Ishikawa (cell line): Measurements from ENCODE around the gene LHFPL2.

Source experiments
- CEBPB ChIP-seq: IDR thresholded peaks from 2 replicates; pipeline ENCODE4 v1.6.1; 2012
- CREB1 ChIP-seq: IDR thresholded peaks from 2 replicates; pipeline ENCODE4 v1.6.1; 2012; ENCODE audit warnings: low read depth
- EGR1 ChIP-seq: IDR thresholded peaks from 2 replicates; pipeline ENCODE4 v1.6.1; 2012
- EP300 ChIP-seq: IDR thresholded peaks from 2 replicates; pipeline ENCODE4 v1.6.1; 2012; ENCODE audit warnings: borderline replicate concordance
- FOXM1 ChIP-seq: IDR thresholded peaks from 2 replicates; pipeline ENCODE4 v1.6.1; 2012; ENCODE audit warnings: low read depth, borderline replicate concordance
- NFIC ChIP-seq: IDR thresholded peaks from 2 replicates; pipeline ENCODE4 v1.6.1; 2012
- RAD21 ChIP-seq: IDR thresholded peaks from 2 replicates; pipeline ENCODE4 v1.6.1; 2012; ENCODE audit warnings: low read depth
- REST ChIP-seq: IDR thresholded peaks from 2 replicates; pipeline ENCODE4 v1.6.1; 2012; ENCODE audit warnings: low read depth, mild to moderate bottlenecking
- TAF1 ChIP-seq: IDR thresholded peaks from 2 replicates; pipeline ENCODE4 v1.6.1; 2012; ENCODE audit warnings: low read depth, mild to moderate bottlenecking
- TCF12 ChIP-seq: IDR thresholded peaks from 2 replicates; pipeline ENCODE4 v1.6.1; 2012; ENCODE audit warnings: low read depth
- TEAD4 ChIP-seq: IDR thresholded peaks from 2 replicates; pipeline ENCODE4 v1.6.1; 2012
- YY1 ChIP-seq: IDR thresholded peaks from 2 replicates; pipeline ENCODE4 v1.6.1; 2012; ENCODE audit warnings: low read depth
- ZBTB7A ChIP-seq: IDR thresholded peaks from 2 replicates; pipeline ENCODE4 v1.6.1; 2012; ENCODE audit warnings: low read depth
- TF ChIP-seq, protein P1 (sequence below): IDR thresholded peaks from 2 replicates; pipeline ENCODE4 v1.6.1; 2012
- TF ChIP-seq, protein P2 (sequence below): IDR thresholded peaks from 2 replicates; pipeline ENCODE4 v1.6.1; 2012

Gene LHFPL2

GRCh38 chr5:78661691-78662090 lies 13.1 kb upstream of the LHFPL2 start:
- TF ChIP-seq TCF12 (no peak), ZBTB7A (no peak), REST (no peak)
- TF ChIP-seq, protein P1, sequence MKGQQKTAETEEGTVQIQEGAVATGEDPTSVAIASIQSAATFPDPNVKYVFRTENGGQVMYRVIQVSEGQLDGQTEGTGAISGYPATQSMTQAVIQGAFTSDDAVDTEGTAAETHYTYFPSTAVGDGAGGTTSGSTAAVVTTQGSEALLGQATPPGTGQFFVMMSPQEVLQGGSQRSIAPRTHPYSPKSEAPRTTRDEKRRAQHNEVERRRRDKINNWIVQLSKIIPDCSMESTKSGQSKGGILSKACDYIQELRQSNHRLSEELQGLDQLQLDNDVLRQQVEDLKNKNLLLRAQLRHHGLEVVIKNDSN = no peak

- TF ChIP-seq CREB1 = no peak
- TF ChIP-seq CEBPB = no peak
- TF ChIP-seq RAD21 = no peak
- no peak for TF ChIP-seq ZBTB7A
- TF ChIP-seq TAF1 = no peak
- TF ChIP-seq EGR1 = no peak
- TF ChIP-seq, protein P2, sequence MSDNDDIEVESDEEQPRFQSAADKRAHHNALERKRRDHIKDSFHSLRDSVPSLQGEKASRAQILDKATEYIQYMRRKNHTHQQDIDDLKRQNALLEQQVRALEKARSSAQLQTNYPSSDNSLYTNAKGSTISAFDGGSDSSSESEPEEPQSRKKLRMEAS = no peak
- no peak for TF ChIP-seq FOXM1
Measured at GRCh38 chr5:78661044-78661443, 12.5 kb upstream of the LHFPL2 start.

DNA sequence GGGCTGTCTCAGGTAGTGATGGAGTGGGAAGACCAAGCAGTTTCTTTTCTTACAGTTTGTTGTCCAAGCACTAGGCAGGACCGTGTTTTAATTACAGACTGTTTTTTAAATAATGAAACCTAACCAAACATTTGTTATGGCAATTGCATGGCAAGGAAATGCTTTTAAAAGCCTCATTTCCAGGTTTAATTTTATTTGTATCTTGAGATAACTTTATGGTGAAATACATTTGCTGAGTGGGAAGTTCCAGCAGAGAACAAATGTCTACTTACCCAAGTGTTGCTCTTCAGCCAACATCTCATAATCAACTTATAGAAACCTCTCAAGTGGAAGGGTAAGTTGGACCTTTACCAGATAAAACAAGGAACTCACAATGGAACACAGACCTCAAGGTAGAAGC lies 11.8 kb upstream of the LHFPL2 start:
- TF ChIP-seq TEAD4 = no peak
- TF ChIP-seq, protein P2 = no peak
- no peak for TF ChIP-seq YY1
- TF ChIP-seq RAD21 = no peak
- no peak for TF ChIP-seq TAF1
- no peak for TF ChIP-seq EGR1
- TF ChIP-seq, protein P1 = no peak
- no peak for TF ChIP-seq NFIC
- TF ChIP-seq CREB1 = no peak
- TF ChIP-seq CEBPB = no peak
- TF ChIP-seq TCF12 = no peak
- no peak for TF ChIP-seq EP300
- TF ChIP-seq FOXM1 = no peak
- no peak for TF ChIP-seq REST
- TF ChIP-seq ZBTB7A = no peak

- TF ChIP-seq NFIC = no peak
Measured at GRCh38 chr5:78659714-78660113, 11.1 kb upstream of the LHFPL2 start.

DNA sequence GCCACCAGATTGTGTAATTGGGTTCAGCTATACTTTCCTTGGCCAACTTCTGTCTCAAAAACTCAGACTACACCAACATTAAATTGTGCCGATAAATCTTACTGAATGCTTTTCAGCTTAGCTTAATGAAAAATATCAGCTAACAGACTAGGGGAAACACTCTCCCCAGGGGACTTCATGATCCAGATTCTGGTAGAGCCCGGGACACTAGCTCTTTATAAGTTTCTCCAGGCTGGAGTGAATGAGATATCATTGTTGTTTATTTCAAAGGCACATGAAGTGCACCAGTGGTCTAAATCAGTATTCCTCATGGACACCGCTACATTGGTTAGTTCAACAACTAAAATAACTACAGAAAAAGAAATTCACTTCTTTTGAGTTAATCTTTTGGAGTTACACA lies 10.5 kb upstream of the LHFPL2 start:
- TF ChIP-seq, protein P2 = no peak
- TF ChIP-seq TCF12 (no peak), YY1 (no peak), ZBTB7A (no peak), EP300 (no peak), REST (no peak), FOXM1 (no peak), TEAD4 (no peak), CEBPB (no peak), EGR1 (no peak), RAD21 (no peak), NFIC (no peak), CREB1 (no peak), TAF1 (no peak)
- TF ChIP-seq, protein P1 = no peak
